HG03558 (cell line): ENCODE measurements around the gene CD101.

Experiments used
- ATAC-seq: cut with Tn5 transposase; IDR thresholded peaks from one replicate; pipeline ENCODE4 v1.9.1; 2021; ENCODE audit warnings: moderate number of reproducible peaks; ENCODE audit not compliant: unreplicated experiment; ENCODE audit errors: extremely low read depth

The CD101 gene

GRCh38 chr1:117044217-117044616 lies 42.7 kb downstream of the CD101 start:
- ATAC-seq, result no peak

DNA sequence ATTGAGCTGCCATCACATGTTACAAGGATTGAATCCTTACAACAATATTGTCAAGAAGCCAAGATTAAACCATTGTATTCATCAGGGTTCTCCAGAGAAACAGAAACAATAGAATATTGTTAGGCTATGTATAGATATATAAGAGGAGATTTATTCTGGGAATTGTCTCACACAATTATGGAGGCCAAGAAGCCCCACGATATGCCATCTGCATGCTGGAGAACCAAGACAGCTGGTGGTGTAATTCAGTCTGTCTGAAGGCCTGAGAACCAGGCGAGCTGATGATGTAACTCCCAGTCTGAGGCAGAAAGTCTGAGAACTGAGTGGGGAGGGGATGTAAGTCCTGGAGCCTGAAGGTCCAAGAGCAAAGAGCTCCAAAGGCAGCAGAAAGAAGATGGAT lies 44.1 kb downstream of the CD101 start:
- no peak for ATAC-seq

DNA sequence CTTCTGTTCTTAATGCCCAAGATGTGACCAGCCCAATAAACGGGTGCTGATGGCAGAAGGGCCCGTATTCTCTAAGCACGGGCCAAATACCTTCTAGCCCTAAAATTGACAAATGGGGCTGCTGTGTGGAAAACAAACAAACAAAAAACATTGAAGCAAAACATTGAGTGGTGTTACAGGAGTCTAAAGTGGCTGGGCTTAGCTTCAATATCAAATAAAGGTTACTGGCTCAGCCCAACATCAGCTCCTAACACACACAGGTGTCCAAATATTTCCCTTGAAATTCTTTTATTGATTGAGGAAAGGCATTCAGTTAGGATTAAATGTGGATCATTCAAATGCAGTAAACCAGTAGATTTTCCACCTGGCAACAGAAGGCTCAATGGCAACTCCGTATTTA lies 45.2 kb downstream of the CD101 start:
- ATAC-seq, result no peak

- ATAC-seq, result no peak
These were observed 45.7 kb downstream of the CD101 start for GRCh38 chr1:117047271-117047670.

- ATAC-seq, result no peak
These were observed 48.3 kb downstream of the CD101 start for GRCh38 chr1:117049857-117050256.

DNA sequence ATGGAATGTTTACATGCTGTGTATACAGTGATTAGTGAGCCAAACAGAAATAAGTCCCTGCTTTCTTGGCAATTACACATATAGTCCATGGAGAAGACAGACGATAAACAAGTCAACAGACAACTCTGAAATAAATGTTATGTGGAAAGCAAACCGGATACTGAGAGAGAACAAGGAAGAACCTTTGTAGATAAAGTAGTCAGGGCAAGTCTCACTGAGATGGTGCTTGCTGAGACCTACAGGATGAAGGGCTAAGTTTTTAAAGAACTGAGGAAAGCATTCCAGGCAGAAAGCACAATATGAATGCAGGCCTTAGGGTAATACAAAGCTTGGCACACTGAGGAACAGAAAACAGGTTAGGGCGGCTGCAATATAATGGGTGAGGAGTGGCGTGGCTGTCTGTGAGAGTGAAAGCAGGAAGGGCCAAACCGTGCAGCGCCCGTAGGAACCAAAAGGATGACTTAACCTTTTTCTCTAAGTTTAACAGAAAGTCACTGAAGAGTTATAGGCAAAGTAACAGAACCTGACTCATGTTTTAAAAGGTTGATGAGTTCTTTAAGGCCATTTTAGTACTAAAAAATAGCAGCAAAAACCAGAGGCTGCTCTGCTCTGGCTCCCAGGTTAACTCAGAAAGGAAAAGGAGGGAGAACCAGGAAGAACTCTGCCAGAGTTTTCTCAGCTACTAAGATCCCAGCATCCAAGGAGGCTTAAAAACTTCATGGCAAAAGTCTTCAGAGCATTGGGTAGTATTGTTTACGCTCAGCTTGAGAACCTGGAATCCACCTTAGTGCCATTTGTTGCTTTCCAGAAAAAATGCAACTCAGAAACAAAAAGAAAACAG lies 49.9 kb downstream of the CD101 start:
- peak; percentile 66 for ATAC-seq

GRCh38 chr1:117054068-117054467 lies 52.5 kb downstream of the CD101 start:
- ATAC-seq, result no peak

DNA sequence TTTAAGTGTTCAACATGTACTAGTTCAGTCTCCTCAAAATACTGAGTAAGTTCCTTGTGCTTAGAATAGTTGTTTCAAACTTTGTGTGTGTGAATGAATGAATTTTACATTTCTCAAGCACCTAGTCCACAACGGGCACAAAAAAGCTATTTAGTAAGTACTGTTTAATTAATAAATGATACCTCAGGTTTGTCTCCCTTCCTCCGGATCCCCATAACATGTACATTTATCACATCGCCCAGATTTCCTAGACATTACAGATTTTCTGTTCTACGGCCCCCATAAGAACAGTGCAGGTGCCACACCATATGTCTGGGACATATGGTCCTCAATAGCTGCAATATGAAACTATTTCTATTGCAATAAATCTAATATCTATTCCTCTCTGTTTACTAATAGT lies 57.2 kb downstream of the CD101 start:
- no peak for ATAC-seq

DNA sequence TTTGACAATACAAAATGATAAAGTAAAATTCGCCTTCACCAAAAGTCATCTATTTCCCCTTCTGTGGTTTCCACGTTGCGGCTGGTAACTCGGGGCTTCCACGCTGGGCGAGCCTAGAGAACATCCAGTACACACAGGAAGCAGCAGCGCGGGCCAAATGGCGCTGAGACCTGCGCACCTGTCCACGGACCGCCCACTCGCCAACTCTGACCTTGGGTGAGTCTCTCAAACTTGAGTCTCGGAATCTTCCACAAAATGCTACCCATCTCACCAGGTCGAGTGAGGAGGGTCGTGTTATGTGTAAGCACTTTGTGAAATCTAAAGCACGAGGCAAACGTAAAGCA lies 57.7 kb downstream of the CD101 start:
- no peak for ATAC-seq

GRCh38 chr1:117059678-117060440 lies 58.3 kb downstream of the CD101 start, which contains the start of gene TTF2:
Gene TTF2 (plus strand): TSS chr1:117060326. CDS start chr1:117060347, 21 bp downstream.
- ATAC-seq, result peak; percentile 89

- no peak for ATAC-seq
These were observed 59.1 kb downstream of the CD101 start for GRCh38 chr1:117060441-117061317.

DNA sequence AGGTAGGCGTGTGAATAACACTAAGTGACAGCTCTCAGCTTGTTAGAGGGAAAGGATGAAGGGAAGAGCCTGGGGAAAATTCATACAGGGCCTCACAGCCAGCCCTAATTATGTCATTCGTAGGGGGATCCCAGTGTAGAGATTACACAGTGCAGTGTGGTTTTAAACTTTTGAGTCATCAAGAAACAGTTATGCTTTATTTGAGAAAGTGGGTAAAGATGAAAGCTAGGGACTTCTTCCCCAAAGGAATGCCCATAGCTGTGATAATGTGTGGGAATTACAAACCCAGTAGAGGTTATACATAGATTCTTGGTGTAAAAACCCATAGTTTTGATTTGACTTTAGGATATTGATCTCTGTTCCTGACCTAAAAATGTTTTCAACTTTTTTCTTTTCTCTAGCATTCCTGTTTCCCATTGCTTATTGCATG lies 60.4 kb downstream of the CD101 start:
- ATAC-seq, result peak; percentile 24

GRCh38 chr1:117066367-117066766 lies 64.8 kb downstream of the CD101 start:
- ATAC-seq, result no peak

DNA sequence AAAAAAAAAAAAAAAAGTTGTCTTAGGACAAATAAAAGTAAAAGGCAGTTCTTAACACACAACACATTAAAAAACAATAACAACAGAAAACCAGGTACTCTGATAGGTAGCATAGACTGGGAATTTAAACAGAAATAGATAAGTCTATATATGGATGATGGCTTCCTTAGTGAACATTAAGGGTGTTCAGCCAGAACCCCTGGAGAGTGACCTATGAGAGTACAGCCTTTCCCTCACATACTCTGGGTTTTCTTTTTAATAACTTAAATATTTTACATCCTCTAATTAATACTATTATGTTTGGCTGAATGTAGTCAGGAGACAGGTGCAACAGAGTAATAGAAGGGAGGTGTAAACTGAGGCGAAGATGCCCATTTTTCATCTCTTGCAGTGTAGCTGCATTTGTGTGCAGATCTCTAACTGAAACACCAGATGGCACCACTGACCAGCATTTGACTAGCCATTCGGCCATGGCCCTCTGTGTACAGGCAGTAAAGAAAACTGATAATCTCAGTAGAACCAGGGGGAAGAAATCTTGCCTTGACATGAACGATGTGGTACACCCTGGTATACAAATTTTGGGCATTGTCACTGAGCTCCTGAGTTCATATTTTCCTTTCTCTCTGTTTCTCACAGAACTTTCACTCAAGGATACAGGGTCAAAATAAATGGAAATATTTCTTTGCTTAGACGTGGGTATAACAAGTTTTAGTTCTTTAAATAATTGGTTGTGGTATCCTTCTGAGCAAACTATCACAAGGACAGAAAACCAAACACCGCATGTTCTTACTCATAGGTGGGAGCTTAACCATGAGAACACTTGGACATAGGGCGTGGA lies 66.2 kb downstream of the CD101 start:
- no peak for ATAC-seq

DNA sequence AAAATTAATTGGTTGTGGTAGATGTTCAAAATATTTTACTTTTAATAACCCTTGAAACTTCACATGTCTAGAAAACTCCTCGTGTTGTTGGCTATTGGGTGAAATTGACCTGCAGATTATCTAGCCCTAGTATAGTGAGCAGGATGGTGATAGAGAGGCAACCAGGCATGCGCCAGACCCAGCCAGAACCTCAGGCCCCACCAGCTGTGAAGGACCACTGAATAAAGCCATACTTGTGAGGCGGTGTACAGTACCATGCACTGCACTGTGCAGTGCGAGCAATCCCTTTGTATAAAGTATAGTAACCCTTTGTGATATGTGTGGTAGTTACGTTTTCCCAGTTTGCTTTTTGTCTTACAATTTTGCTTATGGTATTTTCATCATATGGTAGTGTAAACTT lies 67.0 kb downstream of the CD101 start:
- ATAC-seq, result no peak

DNA sequence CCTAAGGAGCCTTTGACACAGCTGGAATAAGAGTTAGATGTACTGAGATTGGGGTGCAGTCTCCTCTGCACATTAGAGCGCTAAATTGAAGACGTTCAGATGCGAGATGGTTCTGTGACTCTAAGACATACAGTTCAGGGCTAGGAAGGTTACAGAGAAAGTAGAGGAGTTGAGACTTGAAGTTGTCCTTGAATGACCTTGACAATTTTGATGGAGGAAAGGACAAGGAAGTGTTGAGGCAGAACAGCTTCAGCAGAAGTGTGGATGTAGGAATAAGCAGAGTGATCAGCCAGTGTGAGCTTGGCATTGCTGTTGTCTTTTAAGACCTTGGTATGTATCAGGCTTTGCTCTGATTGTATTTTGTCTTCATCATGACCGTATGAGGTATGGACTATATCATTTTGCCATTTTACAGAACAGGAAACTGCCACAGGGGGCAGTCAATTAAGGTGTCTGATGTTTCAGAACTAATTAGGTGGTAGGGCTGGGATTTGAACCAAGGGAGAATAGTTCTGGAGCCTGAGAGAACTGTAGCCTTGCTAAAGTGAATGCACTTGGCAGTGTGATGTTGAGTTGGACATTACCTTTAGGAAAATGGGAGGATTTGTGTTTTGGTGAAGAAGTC lies 67.8 kb downstream of the CD101 start:
- no peak for ATAC-seq

- ATAC-seq, result no peak
These were observed 68.6 kb downstream of the CD101 start for GRCh38 chr1:117070124-117070523.

DNA sequence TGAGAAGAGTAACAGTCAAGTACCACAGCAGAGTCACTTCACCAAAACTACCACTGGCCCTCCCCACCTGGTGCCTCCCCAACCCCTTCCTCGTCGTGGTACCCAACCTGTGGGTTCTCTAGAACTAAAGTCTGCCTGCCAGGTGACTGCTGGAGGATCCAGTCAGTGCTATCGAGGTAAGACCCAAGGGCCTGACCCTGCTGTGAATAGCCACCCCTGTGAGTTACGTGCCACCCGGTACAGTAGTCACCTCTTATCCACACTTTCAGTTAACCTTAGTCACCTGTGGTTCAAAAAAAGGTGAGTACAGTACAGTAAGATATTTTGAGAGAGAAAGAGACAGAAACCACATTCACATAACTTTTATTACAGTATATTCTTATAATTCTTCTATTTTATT lies 75.1 kb downstream of the CD101 start:
- ATAC-seq, result no peak

DNA sequence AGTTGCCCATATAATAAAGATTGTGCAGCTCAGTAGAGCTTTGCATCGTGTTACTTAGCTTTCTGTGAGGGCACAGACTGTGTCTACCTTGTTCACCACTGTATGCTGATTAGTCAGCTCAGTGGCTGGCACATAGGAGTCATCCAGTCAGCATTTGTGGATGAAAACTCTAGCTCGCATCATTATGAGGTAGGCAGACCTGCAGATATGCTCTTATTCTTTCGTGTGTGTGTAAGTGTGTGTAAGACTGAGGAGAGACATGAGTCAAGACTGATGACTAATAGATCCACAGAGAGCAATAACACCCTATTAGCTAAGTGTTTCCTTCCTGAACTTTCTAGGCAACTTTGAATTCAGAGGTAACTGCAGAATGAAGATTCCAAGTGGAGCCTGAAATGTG lies 75.7 kb downstream of the CD101 start:
- ATAC-seq, result no peak
